Measurements from ENCODE around the gene POP4. TPM values are rescaled to one million over a fixed set of nuclear protein-coding genes. Genes with fewer than 3 reads are reported as not detected.

Gene POP4
- total and polyA plus RNA-seq, 7 donors = 45.3 to 144 (median 63.9) TPM

DNA sequence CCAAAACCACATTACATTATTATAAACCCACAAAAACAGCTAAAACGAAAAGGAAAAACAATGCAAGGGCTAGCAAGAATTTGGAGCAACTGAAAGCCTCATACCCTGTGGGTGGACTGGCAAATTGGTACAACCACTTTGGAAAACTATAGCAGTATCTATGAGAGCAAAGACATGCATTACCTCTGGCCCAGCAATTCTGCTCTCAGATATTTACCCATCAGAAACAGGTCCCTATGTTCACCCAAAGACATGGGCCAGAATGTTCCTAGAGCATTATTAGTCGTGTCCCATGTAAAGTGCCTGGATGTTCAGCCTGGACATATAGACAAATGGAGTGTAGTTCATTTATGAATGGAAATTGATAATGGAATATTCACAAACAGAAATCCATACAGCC lies 27.9 kb downstream of the POP4 start:
- Histone ChIP-seq H3K4me3 (no peak overlapping the region), H3K36me3 (ENCODE audit: insufficient read depth in 1 of 2, low read depth in 1 of 2) (no peaks in the 10 kb centered on the region), H3K4me1 (no peaks in the 10 kb centered on the region), H3K27ac (no peak overlapping the region), H3K27me3 (ENCODE audit: insufficient read depth in 3 of 3, low read length in 2 of 3) (no peaks in the 10 kb centered on the region), H3K9me3 (no peaks in the 10 kb centered on the region)
- TF ChIP-seq, protein P1, sequence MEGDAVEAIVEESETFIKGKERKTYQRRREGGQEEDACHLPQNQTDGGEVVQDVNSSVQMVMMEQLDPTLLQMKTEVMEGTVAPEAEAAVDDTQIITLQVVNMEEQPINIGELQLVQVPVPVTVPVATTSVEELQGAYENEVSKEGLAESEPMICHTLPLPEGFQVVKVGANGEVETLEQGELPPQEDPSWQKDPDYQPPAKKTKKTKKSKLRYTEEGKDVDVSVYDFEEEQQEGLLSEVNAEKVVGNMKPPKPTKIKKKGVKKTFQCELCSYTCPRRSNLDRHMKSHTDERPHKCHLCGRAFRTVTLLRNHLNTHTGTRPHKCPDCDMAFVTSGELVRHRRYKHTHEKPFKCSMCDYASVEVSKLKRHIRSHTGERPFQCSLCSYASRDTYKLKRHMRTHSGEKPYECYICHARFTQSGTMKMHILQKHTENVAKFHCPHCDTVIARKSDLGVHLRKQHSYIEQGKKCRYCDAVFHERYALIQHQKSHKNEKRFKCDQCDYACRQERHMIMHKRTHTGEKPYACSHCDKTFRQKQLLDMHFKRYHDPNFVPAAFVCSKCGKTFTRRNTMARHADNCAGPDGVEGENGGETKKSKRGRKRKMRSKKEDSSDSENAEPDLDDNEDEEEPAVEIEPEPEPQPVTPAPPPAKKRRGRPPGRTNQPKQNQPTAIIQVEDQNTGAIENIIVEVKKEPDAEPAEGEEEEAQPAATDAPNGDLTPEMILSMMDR (IDR thresholded peaks at IDR 0.05) = no peak
- intact Hi-C loops (cut with DNase I) = no loop called here
- ATAC-seq (no peak), DNase-seq (no peak)
- 84 to 92% (median 91%) methylated on average over 2 of the region's 2 CpGs for WGBS, 3 donors

DNA sequence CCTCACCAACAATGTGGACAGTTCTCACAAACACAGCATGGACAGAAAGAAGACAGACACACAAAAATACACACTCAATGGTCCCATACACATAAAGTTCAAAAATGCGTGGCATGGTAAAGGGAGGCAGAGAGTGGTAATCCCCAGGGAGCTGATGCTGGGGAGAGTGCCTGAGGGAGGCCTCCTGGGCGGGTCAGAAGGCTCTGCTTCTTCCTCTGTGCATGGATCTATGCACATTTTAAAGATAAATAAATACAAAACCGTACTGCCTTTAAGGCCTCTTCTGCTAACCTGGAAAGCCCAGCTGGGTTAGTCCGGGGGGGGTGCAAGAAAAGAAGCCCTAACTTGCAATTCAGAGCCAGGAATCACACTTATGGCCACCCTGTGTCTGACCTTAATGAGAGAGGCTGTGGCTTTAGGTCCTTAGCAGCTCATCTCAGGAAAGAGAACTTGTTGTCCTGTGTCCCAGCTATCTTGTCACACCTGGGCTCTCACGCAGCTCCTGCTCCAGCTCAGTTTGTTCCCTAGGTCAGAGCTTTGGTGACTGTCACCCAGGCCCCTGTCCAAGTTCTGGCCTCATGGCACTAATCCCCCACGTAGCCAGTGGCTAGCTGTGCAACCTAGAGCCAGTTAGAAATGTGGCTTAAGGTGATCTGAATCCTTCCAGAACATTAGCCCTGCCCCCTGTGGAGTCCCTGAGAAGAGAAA lies 28.5 kb downstream of the POP4 start:
- WGBS, 3 donors = 57 to 70% (median 65%) methylated on average over 6 of the region's 6 CpGs
- DNase-seq (no peak), ATAC-seq (no peak)
- Histone ChIP-seq H3K36me3 (ENCODE audit: insufficient read depth in 1 of 2, low read depth in 1 of 2) (no peaks in the 10 kb centered on the region), H3K27me3 (ENCODE audit: insufficient read depth in 3 of 3, low read length in 2 of 3) (no peaks in the 10 kb centered on the region), H3K9me3 (no peaks in the 10 kb centered on the region), H3K4me3 (no peak overlapping the region), H3K4me1 (no peaks in the 10 kb centered on the region), H3K27ac (no peak overlapping the region)
- intact Hi-C loops (cut with DNase I) = no loop called here
- TF ChIP-seq, protein P1 (IDR thresholded peaks at IDR 0.05) = no peak

DNA sequence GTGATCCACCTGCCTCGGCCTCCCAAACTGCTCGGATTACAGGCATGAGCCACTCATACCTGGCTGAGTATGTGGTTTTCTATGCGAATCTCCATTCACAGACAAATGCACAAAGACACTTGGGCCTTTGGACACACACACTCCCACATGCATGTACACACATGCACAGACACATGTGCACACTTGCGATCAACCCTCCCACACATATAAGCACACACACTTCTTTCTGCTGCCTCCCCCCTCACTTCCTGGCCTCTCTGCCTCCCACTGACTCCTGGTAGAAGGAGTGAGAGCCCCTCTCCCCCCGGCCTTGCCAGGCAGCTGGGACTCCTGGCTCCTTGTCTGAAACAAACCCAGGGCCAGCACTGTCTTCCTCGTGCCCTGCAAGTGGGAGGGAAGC lies 29.9 kb downstream of the POP4 start:
- 67 to 79% (median 75%) methylated on average over 6 of the region's 6 CpGs for WGBS, 3 donors
- H3K9me3 ChIP-seq = no peaks in the 10 kb centered on the region
- H3K27ac ChIP-seq = no peak overlapping the region
- no peak for DNase-seq
- intact Hi-C loops (cut with DNase I) = no loop called here
- no peaks in the 10 kb centered on the region for H3K36me3 ChIP-seq (ENCODE audit: insufficient read depth in 1 of 2, low read depth in 1 of 2)
- ATAC-seq = no peak
- no peak overlapping the region for H3K4me3 ChIP-seq
- TF ChIP-seq, protein P1 (IDR thresholded peaks at IDR 0.05) = no peak
- no peaks in the 10 kb centered on the region for H3K27me3 ChIP-seq (ENCODE audit: insufficient read depth in 3 of 3, low read length in 2 of 3)
- H3K4me1 ChIP-seq = no peaks in the 10 kb centered on the region

DNA sequence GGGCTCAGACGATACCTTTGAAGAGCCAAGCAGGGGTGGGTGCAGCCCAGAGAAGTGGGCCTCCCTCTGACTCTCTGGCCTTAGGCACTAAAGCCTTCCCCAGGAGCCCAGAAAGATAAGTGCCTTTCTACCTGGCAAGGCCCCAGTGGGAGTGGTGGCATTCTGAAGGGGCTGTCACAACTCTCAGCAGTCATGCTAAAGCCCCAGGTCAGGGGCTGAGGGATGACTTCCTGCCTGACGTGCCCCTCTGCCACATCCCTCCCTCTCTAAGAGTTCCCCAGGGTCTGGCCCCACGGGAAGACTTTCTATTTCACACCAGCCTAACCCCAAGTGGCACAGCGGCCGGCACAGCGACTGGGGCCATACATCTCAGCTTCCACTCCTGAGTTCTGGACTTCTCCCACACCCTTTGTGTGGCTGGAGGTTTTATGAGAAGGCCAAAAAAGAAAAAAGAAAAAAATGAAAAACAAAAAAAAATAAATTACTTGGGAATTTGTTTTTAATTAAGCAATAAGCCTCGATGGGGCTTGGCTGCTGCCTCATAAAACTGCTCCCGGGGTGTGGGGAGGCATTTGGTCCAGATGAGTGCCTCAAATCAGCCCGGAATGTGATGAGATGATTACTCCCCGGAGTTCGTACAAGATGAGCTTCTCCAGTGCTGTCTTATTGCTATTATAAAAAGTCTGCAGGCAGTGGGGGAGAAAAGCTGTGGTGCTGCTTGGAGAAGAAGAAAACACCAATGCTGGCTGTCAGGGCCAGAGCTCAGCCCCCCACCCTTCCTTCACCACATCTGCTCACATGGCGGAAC lies 30.7 kb downstream of the POP4 start:
- intact Hi-C loops (cut with DNase I) = no loop called here
- H3K9me3 ChIP-seq = no peaks in the 10 kb centered on the region
- H3K27me3 ChIP-seq (ENCODE audit: insufficient read depth in 3 of 3, low read length in 2 of 3) = no peaks in the 10 kb centered on the region
- WGBS, 3 donors = 54 to 63% (median 56%) methylated on average over 12 of the region's 12 CpGs
- H3K36me3 ChIP-seq (ENCODE audit: insufficient read depth in 1 of 2, low read depth in 1 of 2) = no peaks in the 10 kb centered on the region
- ATAC-seq (no peak), DNase-seq (no peak)
- no peak overlapping the region for H3K27ac ChIP-seq
- H3K4me3 ChIP-seq = no peak overlapping the region
- H3K4me1 ChIP-seq = no peaks in the 10 kb centered on the region
- TF ChIP-seq, protein P1 (IDR thresholded peaks at IDR 0.05) = no peak
